GM12873 (cell line): ENCODE results near the gene FOXO1.

ENCODE experiments used
- TF ChIP-seq, protein P1 (sequence below): IDR thresholded peaks from 2 replicates; pipeline ENCODE4 v1.5.1; 2012; ENCODE audit warnings: low read depth, mild to moderate bottlenecking, moderate library complexity, low read length, control low read depth; ENCODE audit not compliant: insufficient read depth; ENCODE audit errors: missing control alignments

FOXO1 gene

DNA sequence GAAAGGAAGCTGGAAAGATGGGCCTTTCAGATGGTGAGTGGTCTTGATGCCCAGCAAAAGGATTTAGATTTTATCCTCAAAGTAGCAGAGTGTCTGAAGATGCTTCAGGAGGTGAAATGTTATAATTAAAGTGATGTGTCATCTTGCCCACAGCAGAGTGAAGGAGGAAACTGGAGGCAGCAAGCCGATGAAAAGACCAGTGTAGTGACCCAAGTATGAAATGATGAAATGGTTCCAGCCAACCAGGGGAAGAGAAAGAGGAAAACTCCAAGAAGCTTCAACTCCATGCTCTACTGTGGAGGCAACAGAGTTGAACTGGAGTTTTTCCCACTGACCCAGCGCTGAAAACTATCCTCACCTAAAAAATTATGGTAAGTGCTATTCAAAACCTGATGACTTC is 66.7 kb downstream of the FOXO1 start:
- TF ChIP-seq, protein P1, sequence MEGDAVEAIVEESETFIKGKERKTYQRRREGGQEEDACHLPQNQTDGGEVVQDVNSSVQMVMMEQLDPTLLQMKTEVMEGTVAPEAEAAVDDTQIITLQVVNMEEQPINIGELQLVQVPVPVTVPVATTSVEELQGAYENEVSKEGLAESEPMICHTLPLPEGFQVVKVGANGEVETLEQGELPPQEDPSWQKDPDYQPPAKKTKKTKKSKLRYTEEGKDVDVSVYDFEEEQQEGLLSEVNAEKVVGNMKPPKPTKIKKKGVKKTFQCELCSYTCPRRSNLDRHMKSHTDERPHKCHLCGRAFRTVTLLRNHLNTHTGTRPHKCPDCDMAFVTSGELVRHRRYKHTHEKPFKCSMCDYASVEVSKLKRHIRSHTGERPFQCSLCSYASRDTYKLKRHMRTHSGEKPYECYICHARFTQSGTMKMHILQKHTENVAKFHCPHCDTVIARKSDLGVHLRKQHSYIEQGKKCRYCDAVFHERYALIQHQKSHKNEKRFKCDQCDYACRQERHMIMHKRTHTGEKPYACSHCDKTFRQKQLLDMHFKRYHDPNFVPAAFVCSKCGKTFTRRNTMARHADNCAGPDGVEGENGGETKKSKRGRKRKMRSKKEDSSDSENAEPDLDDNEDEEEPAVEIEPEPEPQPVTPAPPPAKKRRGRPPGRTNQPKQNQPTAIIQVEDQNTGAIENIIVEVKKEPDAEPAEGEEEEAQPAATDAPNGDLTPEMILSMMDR, result no peak

GRCh38 chr13:40599124-40599523 is 67.3 kb downstream of the FOXO1 start:
- TF ChIP-seq, protein P1, result no peak

DNA sequence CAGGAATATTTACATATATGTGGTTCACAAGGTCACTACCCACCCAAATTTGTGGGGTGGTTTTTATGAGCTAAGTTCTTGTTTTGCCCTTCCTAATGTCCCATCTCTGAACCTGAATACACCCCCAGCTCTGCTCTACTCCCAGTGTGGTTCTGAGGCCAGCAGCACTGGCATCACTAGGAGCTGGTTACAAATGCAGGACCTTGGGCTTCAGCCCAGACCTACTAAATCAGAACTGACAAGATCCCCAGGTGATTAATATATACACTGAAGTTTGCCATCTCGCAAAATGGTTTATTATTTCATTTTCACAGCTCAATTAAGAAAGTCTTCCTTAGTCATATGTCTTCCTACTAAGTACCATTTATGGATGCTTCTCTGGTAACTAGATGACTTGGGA is 67.9 kb downstream of the FOXO1 start:
- TF ChIP-seq, protein P1, result no peak

DNA sequence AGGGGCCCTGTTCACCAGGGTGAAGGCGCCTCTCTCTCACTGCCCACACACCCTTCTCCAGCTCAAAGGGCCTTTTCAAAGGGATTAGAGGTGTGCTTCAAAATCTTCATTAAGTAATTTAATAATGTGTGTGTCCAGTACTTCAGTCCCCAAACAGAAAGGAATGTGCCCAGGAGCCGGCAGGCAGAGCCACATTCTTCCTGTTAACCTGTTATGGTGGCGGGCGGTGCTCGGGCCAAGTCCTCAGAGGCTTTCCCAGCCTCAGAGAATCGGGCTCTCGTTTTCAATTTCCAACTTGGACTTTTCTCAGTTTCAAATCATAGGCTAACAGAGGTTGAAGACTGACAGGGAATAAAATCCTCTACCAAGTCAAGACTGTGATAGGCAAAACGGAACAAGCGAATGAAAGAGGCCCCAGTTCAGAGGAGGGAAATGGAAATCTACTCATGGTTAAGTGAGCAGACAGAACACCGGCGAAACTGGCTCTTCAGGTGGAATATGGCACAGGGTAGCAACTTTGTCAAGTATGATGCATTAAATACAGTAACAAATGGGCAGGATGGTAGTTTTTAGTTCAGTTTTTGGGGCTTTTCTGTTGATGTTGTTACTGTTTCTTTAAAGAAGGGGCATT is 68.6 kb downstream of the FOXO1 start:
- TF ChIP-seq, protein P1, result no peak

- TF ChIP-seq, protein P1, result no peak
These were observed 70.0 kb downstream of the FOXO1 start for GRCh38 chr13:40596484-40596883.

DNA sequence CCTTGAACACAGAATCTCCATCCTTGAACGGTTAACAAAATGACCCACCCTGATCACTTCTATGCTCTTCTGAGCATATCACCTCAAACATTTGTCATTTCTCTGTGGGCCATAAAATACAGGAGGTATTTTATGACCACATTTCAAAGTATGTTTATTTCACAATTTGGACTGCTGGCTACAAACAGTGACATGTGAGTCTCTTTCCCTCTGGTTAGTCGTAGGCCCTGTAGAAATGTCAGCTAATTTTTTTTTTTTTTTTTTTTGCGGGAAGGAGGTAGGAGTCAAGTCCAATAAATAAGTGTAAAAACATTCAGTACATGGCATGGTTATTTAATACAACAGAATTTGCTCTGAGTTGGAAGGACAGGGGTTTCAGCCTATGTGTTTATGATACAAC is 70.7 kb downstream of the FOXO1 start:
- TF ChIP-seq, protein P1, result no peak

DNA sequence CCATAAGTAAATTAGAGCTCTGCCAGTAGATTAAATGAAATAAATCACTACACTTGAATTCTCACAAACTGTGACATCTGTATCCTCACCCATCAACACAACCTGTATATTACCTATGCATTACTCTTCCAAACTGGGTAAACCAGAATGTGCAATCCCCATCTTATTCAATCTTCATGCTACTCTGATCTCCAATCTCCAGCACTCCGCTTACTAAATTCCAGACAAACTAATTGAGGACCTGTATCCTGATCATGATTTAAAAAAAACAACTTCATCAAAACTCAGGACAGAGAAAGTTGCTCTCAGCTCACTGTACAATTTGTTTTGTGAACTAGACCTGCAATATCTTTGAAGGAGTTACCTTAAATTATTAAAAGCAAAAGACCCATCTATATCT is 74.4 kb downstream of the FOXO1 start:
- TF ChIP-seq, protein P1, result no peak
